GM21390 (cell line): ENCODE data around the gene TBC1D16.

Source experiments
- ATAC-seq: cut with Tn5 transposase; IDR thresholded peaks from one replicate; pipeline ENCODE4 v1.9.1; 2021; ENCODE audit not compliant: unreplicated experiment

The TBC1D16 gene

GRCh38 chr17:79916991-79917901, 118.4 kb downstream of the TBC1D16 start:
- ATAC-seq: no peak

DNA sequence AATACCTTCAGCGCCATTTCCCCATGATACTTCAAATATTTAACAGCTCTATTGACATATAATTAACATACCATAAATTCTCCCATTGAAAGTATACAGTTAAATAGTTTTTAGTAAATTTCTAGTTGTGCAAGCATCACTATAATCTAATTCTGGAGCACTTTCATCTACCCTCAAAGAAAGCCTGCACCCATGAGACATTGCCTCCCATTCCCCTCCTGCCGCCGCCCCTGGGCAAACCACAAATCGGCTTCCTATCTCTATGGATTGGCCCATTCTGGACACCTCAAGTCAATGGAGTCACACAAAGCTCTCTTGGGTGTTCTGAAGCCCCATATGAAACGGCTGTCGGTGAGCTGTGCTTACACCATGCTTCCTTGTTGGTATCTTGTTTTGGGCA, 119.2 kb downstream of the TBC1D16 start:
- no peak for ATAC-seq

DNA sequence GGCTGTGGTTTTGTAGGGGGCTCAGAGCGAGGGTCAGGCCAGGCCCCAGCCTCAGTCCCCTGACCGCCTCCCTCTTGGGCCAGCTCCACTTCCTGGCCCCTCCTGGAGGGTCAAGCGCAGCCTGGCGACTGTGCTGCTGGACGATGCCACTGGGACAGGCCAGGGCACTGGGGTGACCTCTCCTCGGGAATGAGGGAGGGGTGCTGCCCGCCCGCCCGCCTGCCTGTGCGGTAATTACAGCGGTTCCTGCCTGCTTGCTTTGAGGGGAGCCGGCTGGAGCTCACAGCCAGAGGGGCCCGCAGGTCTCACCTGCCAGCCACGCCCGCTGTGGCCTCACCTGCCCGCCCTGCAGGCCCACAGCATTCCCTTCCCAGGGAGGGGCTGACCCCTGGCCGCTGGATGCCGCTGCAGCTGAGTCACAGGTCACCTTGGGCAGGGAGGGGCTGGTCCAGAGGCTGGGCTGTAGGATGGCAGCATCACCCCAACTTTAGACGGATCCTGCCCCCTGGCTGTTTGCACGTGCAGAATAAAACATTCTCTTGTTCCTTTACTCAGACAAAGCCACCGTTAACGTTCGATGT, 119.7 kb downstream of the TBC1D16 start:
- no peak for ATAC-seq

DNA sequence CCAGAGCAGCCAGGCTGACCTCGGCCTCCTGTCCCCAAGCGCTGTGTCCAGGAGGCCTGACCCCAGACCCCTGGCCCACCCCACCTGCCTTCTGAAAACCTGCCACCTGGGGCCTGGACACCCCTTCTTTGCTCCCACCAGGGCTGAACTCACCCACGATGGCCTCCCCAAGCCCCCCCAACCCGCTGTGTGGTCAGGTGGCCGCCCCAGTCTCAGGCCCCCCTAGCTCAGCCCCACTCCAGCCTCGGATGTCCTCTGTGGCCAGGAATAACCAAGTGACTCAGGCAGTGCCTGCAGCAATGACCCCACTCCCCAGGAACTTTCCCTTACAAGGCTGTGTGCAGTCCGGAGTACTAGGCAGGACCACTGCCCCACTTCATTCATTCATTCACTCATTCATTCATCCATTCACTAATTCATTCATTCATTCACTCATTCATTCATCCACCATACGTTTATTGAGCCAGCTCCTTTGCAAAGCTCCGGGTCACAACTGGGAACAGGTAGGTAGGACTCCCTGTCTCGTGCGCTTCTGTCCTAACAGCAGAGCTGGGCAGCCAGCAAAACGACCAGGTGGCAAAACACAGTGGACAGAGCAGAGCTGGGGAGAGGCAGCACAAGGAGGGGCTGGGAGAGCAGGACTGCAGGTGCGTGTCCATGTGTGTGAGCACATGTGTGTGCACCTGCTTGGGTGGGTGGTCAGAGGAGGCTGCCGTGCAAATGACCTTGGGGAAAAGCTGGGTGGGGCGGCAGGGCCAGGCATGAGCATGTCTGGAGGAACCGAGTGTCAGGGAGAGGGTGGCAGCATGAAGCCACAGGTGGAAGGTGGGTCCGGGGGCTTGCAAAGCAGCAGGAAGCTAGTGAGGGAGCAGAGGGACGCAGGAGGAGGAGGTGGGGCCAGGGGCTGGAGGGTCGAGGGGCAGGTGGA, 120.6 kb downstream of the TBC1D16 start:
- no peak for ATAC-seq

- no peak for ATAC-seq
Observed at GRCh38 chr17:79913896-79914812, 121.5 kb downstream of the TBC1D16 start.

- no peak for ATAC-seq
Observed at GRCh38 chr17:79913451-79913850, 122.2 kb downstream of the TBC1D16 start.

DNA sequence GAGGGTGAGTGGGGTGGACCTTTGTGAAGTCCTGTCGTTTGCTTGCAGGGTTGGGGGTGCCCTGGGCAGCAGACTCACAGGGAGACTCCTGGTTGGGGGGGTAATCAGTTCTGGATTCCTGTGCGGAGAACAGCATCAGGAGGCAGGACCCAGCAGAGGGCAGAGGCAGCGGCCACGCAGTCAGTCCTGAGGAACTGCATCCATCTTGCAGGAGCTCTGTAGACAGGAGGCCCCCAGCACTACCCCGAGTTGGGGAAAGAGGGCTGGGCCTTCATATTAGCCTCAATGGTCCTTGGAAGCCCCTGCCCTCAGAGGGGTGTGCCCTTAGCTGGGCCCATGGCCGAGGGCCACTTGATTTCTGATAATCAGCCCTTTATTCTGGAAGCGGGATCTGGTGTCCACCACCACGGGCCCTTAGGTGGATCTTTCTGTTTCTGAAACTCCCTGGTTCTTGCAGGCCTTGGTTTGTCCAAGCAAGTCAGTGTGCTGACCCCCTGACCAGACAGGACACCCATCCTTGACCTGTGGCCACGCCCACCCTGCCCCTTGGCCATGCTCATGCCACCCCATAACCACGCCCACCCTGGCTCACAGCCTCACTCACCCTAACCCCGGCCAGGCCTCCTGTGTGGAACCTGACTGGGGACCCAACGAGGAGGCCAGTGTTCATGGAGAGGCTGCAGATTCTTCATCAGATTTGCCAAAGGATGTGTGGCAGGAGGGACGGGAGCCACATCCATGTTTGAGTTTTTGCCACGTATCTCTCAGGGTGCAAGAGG, 122.9 kb downstream of the TBC1D16 start:
- no peak for ATAC-seq

GRCh38 chr17:79911430-79912399, 124.0 kb downstream of the TBC1D16 start:
- ATAC-seq: no peak

GRCh38 chr17:79910985-79911361, 124.7 kb downstream of the TBC1D16 start:
- no peak for ATAC-seq

- no peak for ATAC-seq
Observed at GRCh38 chr17:79909121-79909520, 126.6 kb downstream of the TBC1D16 start.

DNA sequence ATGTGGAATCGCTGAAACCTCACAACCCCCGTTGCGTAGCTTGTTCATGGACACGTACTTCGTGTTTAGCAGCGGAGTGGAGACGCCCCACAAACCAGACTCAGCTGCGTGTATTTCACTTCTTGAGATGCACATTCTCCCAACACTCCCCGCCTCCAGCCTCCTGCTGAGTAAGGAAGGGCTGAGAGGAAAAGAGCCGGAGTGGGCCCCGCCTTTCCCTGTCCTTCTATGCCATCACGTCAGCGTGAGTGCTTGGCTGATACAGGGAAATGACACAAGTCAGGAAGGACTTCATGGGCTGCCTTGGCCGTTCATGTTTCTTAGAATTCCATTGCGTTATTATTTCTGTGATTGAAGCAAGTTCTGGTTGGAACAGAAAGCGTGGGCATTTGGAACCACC, 127.8 kb downstream of the TBC1D16 start:
- ATAC-seq: no peak

DNA sequence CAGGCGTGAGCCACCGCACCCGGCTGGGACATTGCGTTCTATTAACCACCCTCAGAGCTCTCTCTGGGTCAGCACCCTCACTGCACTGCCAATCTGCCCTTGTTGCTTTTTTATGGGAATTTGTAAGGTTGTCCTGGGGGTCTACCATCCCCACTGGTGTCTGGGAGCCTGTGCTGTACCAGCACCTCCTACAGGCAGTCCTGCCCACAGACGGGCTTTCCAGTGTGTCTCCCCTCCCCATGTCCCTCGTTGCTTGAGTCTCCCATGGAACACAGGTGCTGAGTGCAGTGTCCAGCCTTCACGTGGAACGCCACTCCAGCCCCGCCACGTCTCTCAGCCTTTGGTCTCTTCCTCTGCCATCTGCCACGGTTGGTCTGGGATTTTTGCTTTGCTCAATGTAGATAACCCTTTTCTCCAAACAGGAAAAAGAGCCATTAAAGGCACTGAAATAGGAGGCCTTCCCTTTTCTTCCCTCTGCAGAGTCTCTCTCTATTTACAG, 128.4 kb downstream of the TBC1D16 start:
- ATAC-seq: no peak

DNA sequence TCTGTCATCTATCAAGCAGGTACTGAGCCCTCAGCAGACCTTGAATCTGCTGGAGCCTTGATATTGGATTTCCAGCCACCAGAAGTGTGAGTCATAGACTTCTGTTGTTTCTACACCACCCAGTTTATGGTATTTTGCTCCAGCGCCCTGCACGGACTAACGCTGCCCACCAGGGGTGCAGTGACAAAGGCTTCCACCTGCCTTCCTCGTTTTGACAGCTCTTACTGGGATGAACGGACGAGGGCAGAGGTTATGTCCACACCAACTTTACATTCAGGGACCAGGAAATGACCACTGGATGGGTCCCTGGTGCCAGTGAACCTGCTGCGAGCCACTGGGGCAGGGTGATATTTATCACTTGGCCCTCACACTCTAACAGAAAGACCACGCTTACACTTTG, 129.8 kb downstream of the TBC1D16 start:
- ATAC-seq: no peak

DNA sequence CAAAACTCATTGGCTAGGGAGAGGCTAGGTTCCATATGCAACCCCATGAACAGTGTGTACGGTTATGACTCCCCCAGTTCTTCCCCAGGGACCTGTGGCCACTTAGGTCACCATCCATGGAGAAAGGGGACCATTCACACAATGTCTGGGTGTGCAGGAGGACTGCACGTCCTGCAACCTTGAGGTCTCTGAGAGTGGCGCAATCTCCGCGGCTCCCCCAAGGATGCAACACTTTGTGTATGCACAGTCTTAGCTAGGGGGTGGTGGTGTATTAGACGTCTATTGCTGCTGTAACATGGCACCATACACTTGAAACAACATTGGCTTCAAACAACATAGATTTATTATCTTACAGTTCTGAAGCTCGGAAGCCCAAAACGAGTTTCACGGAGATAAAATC, 130.8 kb downstream of the TBC1D16 start:
- ATAC-seq: no peak

- ATAC-seq: no peak
Observed at GRCh38 chr17:79902146-79902791, 133.4 kb downstream of the TBC1D16 start.

- ATAC-seq: no peak
Observed at GRCh38 chr17:79901131-79901530, 134.5 kb downstream of the TBC1D16 start.

- no peak for ATAC-seq
Observed at GRCh38 chr17:79899584-79899983, 136.1 kb downstream of the TBC1D16 start.
